Measurements from ENCODE around the gene PSMG4.

The PSMG4 gene

GRCh38 chr6:3277851-3278416 is 19.2 kb downstream of the PSMG4 start:
- no peak for DNase-seq

GRCh38 chr6:3278691-3279090 is 19.9 kb downstream of the PSMG4 start:
- no peak for DNase-seq

- no peak for DNase-seq
Measured at GRCh38 chr6:3280091-3280490, 21.3 kb downstream of the PSMG4 start.

- DNase-seq, result no peak
Measured at GRCh38 chr6:3280866-3281465, 22.2 kb downstream of the PSMG4 start.

GRCh38 chr6:3281631-3282475 is 23.1 kb downstream of the PSMG4 start:
- no peak for DNase-seq

- DNase-seq, result no peak
Measured at GRCh38 chr6:3282476-3283236, 23.9 kb downstream of the PSMG4 start.

GRCh38 chr6:3283241-3283640 is 24.5 kb downstream of the PSMG4 start:
- no peak for DNase-seq

GRCh38 chr6:3283641-3284435 is 25.1 kb downstream of the PSMG4 start:
- no peak for DNase-seq

GRCh38 chr6:3284436-3284876 is 25.7 kb downstream of the PSMG4 start:
- DNase-seq, result no peak

GRCh38 chr6:3285049-3285639 is 26.4 kb downstream of the PSMG4 start:
- DNase-seq, result no peak

- DNase-seq, result no peak
Measured at GRCh38 chr6:3285732-3286131, 27.0 kb downstream of the PSMG4 start.

GRCh38 chr6:3286641-3287171 is 28.0 kb downstream of the PSMG4 start:
- DNase-seq, result no peak

GRCh38 chr6:3287308-3287707 is 28.6 kb downstream of the PSMG4 start:
- DNase-seq, result no peak

GRCh38 chr6:3287976-3288707 is 29.4 kb downstream of the PSMG4 start:
- DNase-seq, result no peak

- no peak for DNase-seq
Measured at GRCh38 chr6:3288711-3289663, 30.2 kb downstream of the PSMG4 start.

GRCh38 chr6:3289664-3290055 is 30.9 kb downstream of the PSMG4 start:
- no peak for DNase-seq

GRCh38 chr6:3290149-3290930 is 31.6 kb downstream of the PSMG4 start:
- DNase-seq, result no peak

- DNase-seq, result no peak
Measured at GRCh38 chr6:3290931-3291211, 32.1 kb downstream of the PSMG4 start.

- DNase-seq, result no peak
Measured at GRCh38 chr6:3291346-3291745, 32.6 kb downstream of the PSMG4 start.
